GM12878 (cell line): Measurements from ENCODE around the gene CHD9. TPM values are rescaled to one million over a fixed set of nuclear protein-coding genes. Genes with fewer than 3 reads are reported as not detected.
"Not testable (repeated sequence)": the region's sequence is repeated elsewhere in the genome, so short reads cannot be mapped to it uniquely, and the experiment has no call there.

ENCODE experiments used
- ATAC-seq: fragments of 200-7000 bp; cut with Tn5 transposase; 3 replicates; pipeline ENCODE4 v1.9.1; 2020; ENCODE audit warnings: mild to moderate bottlenecking, moderate library complexity
- BruUV-seq: library from RNA; stranded (reverse); fragments of 400-500 nt; replicated peaks from 2 replicates; lab custom pipeline; 2021; lab: Mats Ljungman, UMichigan
- CTCF ChIA-PET: fragments of 300-600 bp; sonication (Branson Sonifier 250); formaldehyde crosslinking; extraction: SDS; loops from one replicate; lab custom pipeline; 2021; ENCODE audit warnings: inconsistent platforms; lab: Yijun Ruan, JAX
- POLR2A ChIA-PET: fragments of 350-600 bp; formaldehyde crosslinking; extraction: SDS; loops from one replicate; lab custom pipeline; 2021; ENCODE audit warnings: inconsistent platforms; lab: Charles Lee
- RAD21 ChIA-PET: fragments of 300-600 bp; sonication (Branson Sonifier 250); formaldehyde crosslinking; loops from one replicate; lab custom pipeline; 2023; ENCODE audit warnings: antibody characterized with exemption; ENCODE audit not compliant: unreplicated experiment; lab: Charles Lee
- SMC1A ChIA-PET: fragments of 300-600 bp; sonication (Branson Sonifier 250); formaldehyde crosslinking; loops from one replicate; lab custom pipeline; 2023; ENCODE audit not compliant: unreplicated experiment, uncharacterized antibody; lab: Charles Lee
- DNase-seq: peaks from one replicate; pipeline ENCODE4 v3.0.0-alpha.2; 2011; ENCODE audit warnings: low read depth, low spot score
- FAIRE-seq: peaks from 3 replicates; lab custom pipeline; 2011; peaks lifted over from hg19 to GRCh38; lab: Jason Lieb, UNC
- H2AFZ ChIP-seq: 2 replicates; pipeline ENCODE4 v1.6.0; 2011; ENCODE audit warnings: low read depth, low read length, control low read depth; ENCODE audit not compliant: control insufficient read depth
- H3K27ac ChIP-seq: 2 replicates; pipeline ENCODE4 v1.5.1; 2011; ENCODE audit warnings: control low read depth; ENCODE audit not compliant: control insufficient read depth, insufficient read depth
- H3K27me3 ChIP-seq, 2 experiments: replicated peaks in 1 of 2; 2 replicates each; pipeline versions ENCODE4 v1.6.0 to v1.6.1; 2011; ENCODE audit warnings: low read length in 1 of 2; ENCODE audit not compliant: control insufficient read depth in 2 of 2, insufficient read depth in 2 of 2
- H3K36me3 ChIP-seq, 2 experiments: 2 replicates each; pipeline ENCODE4 v1.5.1; 2011; ENCODE audit warnings: low read length in 1 of 2; ENCODE audit not compliant: control insufficient read depth in 2 of 2, insufficient read depth in 2 of 2
- H3K4me1 ChIP-seq: 2 replicates; pipeline ENCODE4 v1.6.1; 2011; ENCODE audit warnings: mild to moderate bottlenecking, low read length, moderate library complexity, mixed read lengths; ENCODE audit not compliant: control insufficient read depth, insufficient read depth
- H3K4me2 ChIP-seq: 2 replicates; pipeline ENCODE4 v1.6.0; 2011; ENCODE audit warnings: control low read depth; ENCODE audit not compliant: control insufficient read depth, insufficient read depth
- H3K4me3 ChIP-seq: fragments of 200-600 bp; sonication (generic); 2 replicates; pipeline ENCODE4 v1.5.1; 2016
- H3K79me2 ChIP-seq: 2 replicates; pipeline ENCODE4 v1.6.0; 2011; ENCODE audit warnings: low read length; ENCODE audit not compliant: control insufficient read depth, insufficient read depth
- H3K9ac ChIP-seq: 2 replicates; pipeline ENCODE4 v1.8.0; 2011; ENCODE audit warnings: low read length, control low read depth, mixed read lengths; ENCODE audit not compliant: control insufficient read depth, insufficient read depth
- H3K9me3 ChIP-seq: replicated peaks from 3 replicates; pipeline ENCODE4 v1.5.1; 2011; ENCODE audit warnings: mild to moderate bottlenecking, low read length; ENCODE audit not compliant: control insufficient read depth, insufficient read depth
- H4K20me1 ChIP-seq: 2 replicates; pipeline ENCODE4 v1.6.0; 2011; ENCODE audit not compliant: control insufficient read depth, insufficient read depth
- FOXK2 ChIP-seq: fragments of 450-650 bp; IDR thresholded peaks from 2 replicates; pipeline ENCODE4 v1.6.1; 2017; ENCODE audit warnings: mild to moderate bottlenecking, moderate library complexity
- RB1 ChIP-seq: fragments of 450-650 bp; formaldehyde crosslinking; IDR thresholded peaks from 2 replicates; pipeline ENCODE4 v1.6.1; 2017; ENCODE audit warnings: mild to moderate bottlenecking, borderline replicate concordance
- WGBS: methylation state at CpG from one replicate; pipeline ENCODE4 v1.1.6; 2016; ENCODE audit warnings: low lambda C conversion rate; ENCODE audit not compliant: insufficient replicate concordance, insufficient coverage; ENCODE audit errors: missing lambda C conversion rate; 5-methylcytosine and 5-hydroxymethylcytosine counted together
- in situ Hi-C: fragments of 300-500 bp; cut with MboI; formaldehyde crosslinking; loops from 9 replicates; pipeline ENCODE4 v1.14.3; 2018; ENCODE audit warnings: mixed read lengths
- intact Hi-C: fragments of 100-400 bp; cut with micrococcal nuclease; formaldehyde crosslinking; loops from one replicate; pipeline ENCODE4 v1.14.2; 2022; ENCODE audit not compliant: unreplicated experiment
- polyA plus RNA-seq, 11 experiments: library from polyadenylated mRNA; depleted of rRNA in 4 of 11; unstranded in 6 of 11; stranded (reverse) in 5 of 11; fragments of >200 nt; fragmentation: Nextera tagmentation in 4 of 11; fragmentation: Illumina TruSeq in 1 of 11; extraction: Ambion mirVana in 4 of 11; extraction: Trizol in 1 of 11; gene quantifications; 1 replicate in 1 of 11; 2 replicates in 10 of 11; pipeline versions ENCODE4 v1.2.1 to v1.2.3, GENCODE V29; 2011 to 2016; ENCODE audit warnings: inconsistent platforms in 2 of 11, missing spikeins in 2 of 11, low read depth in 1 of 11
- total RNA-seq, 4 experiments: library from RNA; depleted of rRNA in 3 of 4; stranded (reverse); fragments of >200 nt in 3 of 4; fragmentation: Illumina TruSeq in 1 of 4; extraction: Trizol in 1 of 4; gene quantifications; 2 replicates each; pipeline versions ENCODE4 v1.2.1 to v1.2.3, GENCODE V29; 2013 to 2021
- TF ChIP-seq, protein P1 (sequence below): fragments of 450-650 bp; IDR thresholded peaks from 2 replicates; pipeline ENCODE4 v1.6.1; 2014; ENCODE audit warnings: mild to moderate bottlenecking

CHD9 gene
- total and polyA plus RNA-seq, 10 of the 15 experiments (the other 5 are each of a cell fraction or from before 2014, with no cell fraction given) = 29.2 to 95.7 (median 54.3) TPM

DNA sequence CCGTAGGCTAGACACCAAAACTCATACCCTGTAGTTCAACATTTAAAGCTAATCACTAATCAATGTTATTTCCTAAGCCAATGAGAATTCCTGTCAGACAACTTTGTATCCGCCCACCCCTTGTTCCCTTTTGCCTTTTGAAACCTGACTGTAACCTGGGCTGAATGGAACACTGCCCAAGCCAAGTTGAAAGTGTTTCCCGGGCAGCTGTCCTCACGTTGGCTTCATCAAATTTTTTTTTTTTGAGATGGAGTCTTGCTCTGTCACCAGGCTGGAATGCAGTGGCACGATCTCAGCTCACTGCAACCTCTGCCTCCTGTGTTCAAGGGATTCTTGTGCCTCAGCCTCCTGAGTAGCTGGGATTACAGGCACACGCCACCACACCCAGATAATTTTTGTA is 18.1 kb upstream of the CHD9 start:
- H3K9ac ChIP-seq, H3K27me3 ChIP-seq, DNase-seq, H3K4me1 ChIP-seq, BruUV-seq, H3K27ac ChIP-seq, SMC1A ChIA-PET, H3K79me2 ChIP-seq, H4K20me1 ChIP-seq, H2AFZ ChIP-seq, H3K4me2 ChIP-seq, intact Hi-C loops, H3K36me3 ChIP-seq, in situ Hi-C loops, POLR2A ChIA-PET, H3K4me3 ChIP-seq, RAD21 ChIA-PET, CTCF ChIA-PET, ATAC-seq, FAIRE-seq, H3K9me3 ChIP-seq: not testable (repeated sequence)
- WGBS = 35% methylated on average over 6 of the region's 6 CpGs

DNA sequence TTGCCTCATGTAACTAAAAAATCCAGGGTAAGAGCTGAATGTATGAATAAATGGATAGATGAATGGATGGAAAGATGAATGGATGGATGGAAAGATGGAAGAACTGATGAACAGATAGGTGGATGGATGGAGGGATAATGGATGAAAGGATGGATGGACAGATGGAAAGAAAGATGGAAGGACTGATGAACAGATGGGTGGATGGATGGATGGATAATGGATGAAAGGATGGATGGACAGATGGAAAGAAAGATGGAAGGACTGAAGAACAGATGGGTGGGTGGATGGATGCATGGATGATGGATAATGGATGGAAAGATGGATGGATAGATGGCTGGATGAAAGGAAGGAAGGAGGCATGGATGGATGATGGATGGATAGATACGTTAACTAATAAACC is 14.0 kb upstream of the CHD9 start:
- H3K4me3 ChIP-seq = no peak overlapping the region
- no TSS peak for BruUV-seq
- ChIA-PET CTCF (interaction anchor here (0.6 kb wide), 1 partner anchor 23 kb away, joined by 3 read pairs; no protein-coding TSS in a partner anchor), POLR2A (no interaction called here), RAD21 (no interaction called here), SMC1A (interaction anchor here (1.1 kb wide), 1 partner anchor 167 kb away, joined by 4 read pairs; no protein-coding TSS in a partner anchor)
- H3K36me3 ChIP-seq = no peaks in the 10 kb centered on the region
- H4K20me1 ChIP-seq = no peaks in the 10 kb centered on the region
- H3K9me3 ChIP-seq = no peaks in the 10 kb centered on the region
- no peak for DNase-seq
- no peaks in the 10 kb centered on the region for H3K27me3 ChIP-seq
- in situ Hi-C loops = no loop called here
- 50% methylated on average over 1 of the region's 1 CpG for WGBS
- H3K9ac ChIP-seq = no peak overlapping the region
- H3K79me2 ChIP-seq = no peaks in the 10 kb centered on the region
- ATAC-seq = no peak
- peaks cover 3% of the 10 kb centered on the region; the same call in 1 of the 2 replicates for H3K4me1 ChIP-seq
- TF ChIP-seq FOXK2 (no peak), RB1 (no peak)
- TF ChIP-seq, protein P1, sequence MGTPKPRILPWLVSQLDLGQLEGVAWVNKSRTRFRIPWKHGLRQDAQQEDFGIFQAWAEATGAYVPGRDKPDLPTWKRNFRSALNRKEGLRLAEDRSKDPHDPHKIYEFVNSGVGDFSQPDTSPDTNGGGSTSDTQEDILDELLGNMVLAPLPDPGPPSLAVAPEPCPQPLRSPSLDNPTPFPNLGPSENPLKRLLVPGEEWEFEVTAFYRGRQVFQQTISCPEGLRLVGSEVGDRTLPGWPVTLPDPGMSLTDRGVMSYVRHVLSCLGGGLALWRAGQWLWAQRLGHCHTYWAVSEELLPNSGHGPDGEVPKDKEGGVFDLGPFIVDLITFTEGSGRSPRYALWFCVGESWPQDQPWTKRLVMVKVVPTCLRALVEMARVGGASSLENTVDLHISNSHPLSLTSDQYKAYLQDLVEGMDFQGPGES = no peak
- no peak overlapping the region for H3K4me2 ChIP-seq
- no peak overlapping the region for H3K27ac ChIP-seq
- H2AFZ ChIP-seq = no peak overlapping the region
- intact Hi-C loops = no loop called here
- FAIRE-seq = no peak
